SK-N-SH (cell line): ENCODE measurements around the gene PCBP4. TPM values are rescaled to one million over a fixed set of nuclear protein-coding genes. Genes with fewer than 3 reads are reported as not detected.

Source experiments
- CTCF ChIA-PET: fragments of 300-600, 350-600 bp; formaldehyde crosslinking; extraction: SDS; loops from one replicate; lab custom pipeline; 2021; lab: Yijun Ruan, JAX
- POLR2A ChIA-PET: fragments of 350-600 bp; sonication (Branson Sonifier 250); formaldehyde crosslinking; extraction: SDS; loops from one replicate; lab custom pipeline; 2020; ENCODE audit warnings: antibody characterized with exemption, inconsistent platforms; lab: Yijun Ruan, JAX
- DNase-seq: peaks from one replicate; pipeline ENCODE4 v3.0.0; 2012
- H2AFZ ChIP-seq: fragments of 200-600 bp; sonication (generic); 2 replicates; pipeline ENCODE4 v1.8.1; 2016; ENCODE audit warnings: antibody characterized with exemption, mild to moderate bottlenecking, low read depth
- H3F3A ChIP-seq: fragments of 200-600 bp; sonication (generic); replicated peaks from 2 replicates; pipeline ENCODE3; 2016; ENCODE audit warnings: antibody characterized with exemption, mild to moderate bottlenecking; ENCODE audit not compliant: insufficient read depth
- H3K27ac ChIP-seq, 2 experiments: fragments of 200-500 bp in 1 of 2; fragments of 200-600 bp in 1 of 2; sonication (Bioruptor generic) in 1 of 2; sonication (generic), shearing (Covaris generic) in 1 of 2; 2 replicates each; pipeline versions ENCODE4 v1.5.1 to v1.6.1; 2014 to 2016; ENCODE audit warnings: low read depth in 2 of 2, inconsistent platforms in 1 of 2, low read length in 1 of 2, mild to moderate bottlenecking in 1 of 2, mixed read lengths in 1 of 2
- H3K27me3 ChIP-seq: fragments of 200-600 bp; sonication (generic), shearing (Covaris generic); 2 replicates; pipeline ENCODE4 v1.6.1; 2016; ENCODE audit warnings: mixed run types; ENCODE audit not compliant: insufficient read depth
- H3K36me3 ChIP-seq, 2 experiments: fragments of 200-500 bp in 1 of 2; fragments of 200-600 bp in 1 of 2; sonication (Bioruptor generic) in 1 of 2; sonication (generic) in 1 of 2; replicated peaks in 1 of 2; 2 replicates each; pipeline versions ENCODE3 to v1.5.1; 2014 to 2016; ENCODE audit warnings: low read length in 1 of 2, mild to moderate bottlenecking in 1 of 2; ENCODE audit not compliant: insufficient read depth in 2 of 2, control insufficient read depth in 1 of 2
- H3K4me1 ChIP-seq, 2 experiments: fragments of 200-500 bp in 1 of 2; fragments of 200-600 bp in 1 of 2; sonication (Bioruptor generic) in 1 of 2; sonication (generic), shearing (Covaris generic) in 1 of 2; 2 replicates each; pipeline versions ENCODE4 v1.5.1 to v1.6.1; 2014 to 2016; ENCODE audit warnings: low read depth in 1 of 2, low read length in 1 of 2, mixed run types in 1 of 2; ENCODE audit not compliant: insufficient read depth in 2 of 2, control insufficient read depth in 1 of 2
- H3K4me2 ChIP-seq: fragments of 200-600 bp; sonication (generic), shearing (Covaris generic); 2 replicates; pipeline ENCODE4 v1.6.1; 2017; ENCODE audit warnings: mixed run types
- H3K4me3 ChIP-seq, 2 experiments: fragments of 200-500 bp in 1 of 2; fragments of 200-600 bp in 1 of 2; sonication (Bioruptor generic) in 1 of 2; sonication (generic), shearing (Covaris generic) in 1 of 2; 2 replicates each; pipeline versions ENCODE4 v1.5.1 to v1.8.1; 2014 to 2016; ENCODE audit warnings: low read depth in 2 of 2, inconsistent platforms in 1 of 2, low read length in 1 of 2, mild to moderate bottlenecking in 1 of 2, mixed read lengths in 1 of 2, moderate library complexity in 1 of 2
- H3K79me2 ChIP-seq: fragments of 200-600 bp; sonication (generic); 2 replicates; pipeline ENCODE4 v1.8.1; 2017; ENCODE audit warnings: mild to moderate bottlenecking; ENCODE audit not compliant: insufficient read depth
- H3K9ac ChIP-seq: fragments of 200-600 bp; sonication (generic); 2 replicates; pipeline ENCODE4 v1.6.1; 2017; ENCODE audit warnings: mixed run types
- H3K9me2 ChIP-seq: fragments of 200-600 bp; sonication (generic); 2 replicates; pipeline ENCODE4 v1.6.1; 2017; ENCODE audit warnings: mixed run types
- H3K9me3 ChIP-seq: fragments of 200-600 bp; sonication (generic); 2 replicates; pipeline ENCODE4 v1.6.1; 2017; ENCODE audit warnings: mixed run types, mild to moderate bottlenecking, moderate library complexity
- H4K20me1 ChIP-seq: fragments of 200-600 bp; sonication (generic); 2 replicates; pipeline ENCODE4 v1.6.1; 2017; ENCODE audit warnings: mild to moderate bottlenecking, mixed run types; ENCODE audit not compliant: insufficient read depth
- CTCF ChIP-seq: fragments of 200-600 bp; sonication (generic); IDR thresholded peaks from 2 replicates; pipeline ENCODE4 v1.6.1; 2017; ENCODE audit warnings: antibody characterized with exemption, mild to moderate bottlenecking, moderate library complexity
- EP300 ChIP-seq, 2 experiments: IDR thresholded peaks; 2 replicates each; pipeline versions ENCODE4 v1.4.0 to v1.6.1; 2012; ENCODE audit warnings: borderline replicate concordance in 1 of 2, low read depth in 1 of 2, low read length in 1 of 2
- EZH2phosphoT487 ChIP-seq: fragments of 200-600 bp; sonication (generic); IDR thresholded peaks from 2 replicates; pipeline ENCODE4 v1.6.1; 2017; ENCODE audit warnings: low read depth, mixed run types, mild to moderate bottlenecking, antibody characterized with exemption, moderate library complexity, borderline replicate concordance
- FOSL2 ChIP-seq: IDR thresholded peaks from 2 replicates; pipeline ENCODE4 v1.4.0; 2012; ENCODE audit warnings: low read depth, mild to moderate bottlenecking, moderate library complexity, borderline replicate concordance
- FOXJ3 ChIP-seq: sonication (generic); formaldehyde crosslinking; IDR thresholded peaks from 2 replicates; pipeline ENCODE4 v1.5.1; 2020; ENCODE audit warnings: mild to moderate bottlenecking, missing genetic modification reagents
- MAX ChIP-seq: IDR thresholded peaks from 2 replicates; pipeline ENCODE4 v1.4.0; 2012; ENCODE audit warnings: low read depth
- MXI1 ChIP-seq: IDR thresholded peaks from 2 replicates; pipeline ENCODE4 v1.6.1; 2012; ENCODE audit warnings: mild to moderate bottlenecking, low read depth, low read length, improper control_type of control experiment
- PBX3 ChIP-seq: IDR thresholded peaks from 2 replicates; pipeline ENCODE4; 2012
- POLR2AphosphoS5 ChIP-seq: IDR thresholded peaks from 2 replicates; pipeline ENCODE4 v1.6.1; 2012; ENCODE audit warnings: low read depth, low read length
- RCOR1 ChIP-seq: fragments of 150-350 bp; IDR thresholded peaks from 2 replicates; pipeline ENCODE4 v1.6.1; 2017; ENCODE audit warnings: antibody characterized with exemption, low read length
- RFX5 ChIP-seq: IDR thresholded peaks from 2 replicates; pipeline ENCODE4 v1.6.1; 2012; ENCODE audit warnings: mild to moderate bottlenecking, improper control_type of control experiment, low read length
- RXRA ChIP-seq: IDR thresholded peaks from 2 replicates; pipeline ENCODE4 v1.4.0; 2012; ENCODE audit warnings: low read depth, mild to moderate bottlenecking, borderline replicate concordance
- TCF12 ChIP-seq: IDR thresholded peaks from 2 replicates; pipeline ENCODE4 v1.4.0; 2012
- ZBTB33 ChIP-seq: IDR thresholded peaks from 2 replicates; pipeline ENCODE4 v1.4.0; 2012; ENCODE audit warnings: low read depth, borderline replicate concordance
- WGBS: methylation state at CpG from one replicate; pipeline ENCODE4 v1.1.6; 2017; ENCODE audit warnings: low lambda C conversion rate; 5-methylcytosine and 5-hydroxymethylcytosine counted together
- polyA plus RNA-seq, 3 experiments: library from polyadenylated mRNA; depleted of rRNA; stranded (reverse); fragments of >200 nt; gene quantifications; 2 replicates each; pipeline ENCODE4 v1.2.3, GENCODE V29; 2012

The PCBP4 gene
- 97.4 and 118 TPM in 2 replicates for polyA plus RNA-seq (2012; rRNA removed)
- 43.8 and 61.7 TPM in 2 replicates for polyA plus RNA-seq (2012; cell fraction: cytosol; rRNA removed)
- polyA plus RNA-seq (2012; cell fraction: nucleus; rRNA removed): 499 and 538 TPM in 2 replicates

GRCh38 chr3:51967384-51968169, at the start of gene PCBP4:
TSS of gene PCBP4 (minus strand) at chr3:51967454. CDS start at chr3:51961240, 6,214 bp downstream.
- H3F3A ChIP-seq: peaks cover 12% of the 10 kb centered on the region
- H3K4me2 ChIP-seq: peak within 1 kb of the TSS; percentile 99
- peak within 1 kb of the TSS; percentile 79 for H3K9ac ChIP-seq
- peaks cover 39% of the 10 kb centered on the region for H3K79me2 ChIP-seq
- peak within 1 kb of the TSS; percentile 63; the same call in 1 of the 2 replicates for H2AFZ ChIP-seq
- H3K9me2 ChIP-seq: no peaks in the 10 kb centered on the region
- DNase-seq: peak; percentile 88
- TF ChIP-seq RCOR1: no peak
- no peak for TF ChIP-seq FOXJ3 (CRISPR knock-in tag)
- peak; percentile 40; the same call in 1 of the 2 replicates for TF ChIP-seq MXI1
- peak; percentile 21; the same call in 1 of the 2 replicates for TF ChIP-seq PBX3
- TF ChIP-seq POLR2AphosphoS5: peak; percentile 52
- TF ChIP-seq EP300 (IDR thresholded peaks at IDR 0.05; ENCODE audit: borderline replicate concordance in 1 of 2, low read depth in 1 of 2, low read length in 1 of 2): no peak
- TF ChIP-seq ZBTB33: no peak
- no peak for TF ChIP-seq CTCF
- TF ChIP-seq MAX: 0 out of 2 replicates have a peak, but pooled peaks have one; percentile 3
- TF ChIP-seq TCF12: no peak
- TF ChIP-seq RFX5: no peak
- TF ChIP-seq EZH2phosphoT487: no peak
- TF ChIP-seq FOSL2: no peak
- TF ChIP-seq RXRA: no peak
- peak within 1 kb of the TSS; percentile 76 to 79 for H3K4me3 ChIP-seq
- H3K27ac ChIP-seq: peak within 1 kb of the TSS; percentile 54 to 97
- WGBS: 1% methylated on average over 11 of the region's 90 CpGs
- no peaks in the 10 kb centered on the region for H3K9me3 ChIP-seq
- CTCF ChIA-PET: interaction anchor here (0.7 to 4.8 kb wide), 8 partner anchors 10 to 155 kb away, joined by 3 to 27 read pairs (median 6); partner anchors contain the start of genes ACY1, DUSP7, GPR62 and PARP3
- H4K20me1 ChIP-seq: 0 out of 2 replicates have a peak, but pooled peaks cover 4% of the 10 kb centered on the region
- no peaks in the 10 kb centered on the region for H3K36me3 ChIP-seq
- H3K27me3 ChIP-seq: no peaks in the 10 kb centered on the region
- H3K4me1 ChIP-seq: peaks cover 4 to 67% of the 10 kb centered on the region in 2 experiments; a peak in 2 of 4 replicates
- POLR2A ChIA-PET: interaction anchor here (0.6 to 3.9 kb wide), 3 partner anchors 15 to 27 kb away, joined by 3 to 20 read pairs (median 19); partner anchors contain the start of genes ACY1, PARP3 and RRP9
